Measurements from ENCODE around the gene DMWD.
"Not testable (repeated sequence)": the region's sequence is repeated elsewhere in the genome, so short reads cannot be mapped to it uniquely, and the experiment has no call there.

Gene DMWD

GRCh38 chr19:45751483-45751882 lies 41.2 kb downstream of the DMWD start:
- DNase-seq (ENCODE audit: low spot score), result not testable (repeated sequence)

- no peak for DNase-seq (ENCODE audit: low spot score)
Observed at GRCh38 chr19:45747513-45747912, 45.1 kb downstream of the DMWD start.

GRCh38 chr19:45746866-45747265 lies 45.8 kb downstream of the DMWD start:
- DNase-seq (ENCODE audit: low spot score), result no peak

GRCh38 chr19:45745606-45746005 lies 47.0 kb downstream of the DMWD start:
- no peak for DNase-seq (ENCODE audit: low spot score)

GRCh38 chr19:45742969-45743368 lies 49.7 kb downstream of the DMWD start:
- DNase-seq (ENCODE audit: low spot score), result no peak

GRCh38 chr19:45739498-45740439 lies 52.9 kb downstream of the DMWD start:
- DNase-seq (ENCODE audit: low spot score), result no peak

- no peak for DNase-seq (ENCODE audit: low spot score)
Observed at GRCh38 chr19:45733160-45733810, 59.4 kb downstream of the DMWD start, which contains the start of gene MEIOSIN. MEIOSIN (plus strand) TSS chr19:45733439; CDS start chr19:45735377, 1,938 bp downstream.
